Stomach (tissue), 4 donors: Measurements from ENCODE around the gene RASSF4.

ENCODE experiments used
- CTCF ChIP-seq, 7 experiments: fragments of 450-650 bp in 4 of 7; fragments of 200-600 bp in 3 of 7; sonication (generic) in 3 of 7; IDR thresholded peaks; one replicate each; pipeline ENCODE4 v1.5.1; 2016 to 2019; ENCODE audit warnings: antibody characterized with exemption in 7 of 7, control low read depth in 2 of 7, mild to moderate bottlenecking in 1 of 7
- POLR2AphosphoS5 ChIP-seq, 3 donors: sonication (generic); formaldehyde crosslinking; IDR thresholded peaks; one replicate each; pipeline ENCODE4 v1.6.1; 2016; ENCODE audit warnings: antibody characterized with exemption in 3 of 3

GRCh38 chr10:44944354-44944753 lies 15.2 kb upstream of the RASSF4 start:
- TF ChIP-seq CTCF (IDR thresholded peaks at IDR 0.05) (no peak), POLR2AphosphoS5 (IDR thresholded peaks at IDR 0.05) (no peak)
